Measurements from ENCODE around the gene ADAMTSL1. TPM values are rescaled to one million over a fixed set of nuclear protein-coding genes. Genes with fewer than 3 reads are reported as not detected.

The ADAMTSL1 gene
- polyA plus RNA-seq, 6 donors from 2014 or later = not detected

DNA sequence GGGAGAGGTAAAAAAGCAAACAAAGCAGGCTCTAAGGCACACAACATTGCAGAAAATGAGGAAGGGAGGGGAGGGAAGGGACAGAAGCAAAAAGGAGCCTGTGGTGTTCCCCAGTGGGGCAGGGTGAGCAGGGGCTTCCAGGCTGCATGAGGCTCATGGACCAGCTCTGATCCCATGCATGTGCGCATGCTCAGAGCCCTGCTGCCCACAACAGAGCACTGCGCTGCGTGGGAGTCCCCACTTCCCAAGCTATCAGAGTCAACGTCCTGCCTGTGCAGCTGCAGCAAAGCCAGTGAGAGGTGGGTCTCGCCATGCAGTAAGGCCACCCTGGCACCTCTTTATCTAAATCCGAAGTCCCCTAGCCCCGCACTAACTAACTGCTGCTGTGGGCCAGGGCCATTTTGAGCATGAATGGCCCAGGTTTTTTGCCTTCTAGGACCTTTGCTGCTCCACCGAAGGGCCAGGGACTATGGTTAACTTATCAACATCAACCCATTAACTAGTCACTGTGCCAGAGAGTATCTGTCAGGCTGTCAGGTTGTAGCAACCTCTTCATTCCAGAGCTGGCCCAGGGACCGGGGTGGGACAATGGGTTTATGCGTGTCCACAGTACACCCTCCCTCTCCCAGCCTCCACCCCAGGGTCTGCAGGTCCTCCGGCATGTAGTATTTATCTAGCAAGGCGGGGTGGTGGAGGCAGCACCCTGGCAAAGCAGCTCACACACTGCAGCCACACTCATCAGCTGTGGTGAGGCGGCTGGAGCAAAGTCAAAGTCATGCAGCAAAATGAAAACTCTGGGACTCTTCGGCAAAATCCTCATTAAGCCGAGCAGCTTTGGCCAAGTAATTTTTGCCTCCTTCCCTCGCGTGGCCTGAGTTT, 435.4 kb downstream of the ADAMTSL1 start:
- H3K36me3 Mint-ChIP-seq = no peaks in the 10 kb centered on the region
- no peak overlapping the region for H3K27ac Mint-ChIP-seq
- peaks cover 0 to 6% (median 0%) of the 10 kb centered on the region in 7 donors for H3K9me3 Mint-ChIP-seq
- no peak for DNase-seq
- no peak overlapping the region for H3K4me3 Mint-ChIP-seq
- H3K27me3 Mint-ChIP-seq = peaks cover 0 to 19% (median 11%) of the 10 kb centered on the region in 3 donors
- H3K4me1 Mint-ChIP-seq = no peaks in the 10 kb centered on the region
- ATAC-seq (ENCODE audit: low read depth in 2 of 2) = no peak

DNA sequence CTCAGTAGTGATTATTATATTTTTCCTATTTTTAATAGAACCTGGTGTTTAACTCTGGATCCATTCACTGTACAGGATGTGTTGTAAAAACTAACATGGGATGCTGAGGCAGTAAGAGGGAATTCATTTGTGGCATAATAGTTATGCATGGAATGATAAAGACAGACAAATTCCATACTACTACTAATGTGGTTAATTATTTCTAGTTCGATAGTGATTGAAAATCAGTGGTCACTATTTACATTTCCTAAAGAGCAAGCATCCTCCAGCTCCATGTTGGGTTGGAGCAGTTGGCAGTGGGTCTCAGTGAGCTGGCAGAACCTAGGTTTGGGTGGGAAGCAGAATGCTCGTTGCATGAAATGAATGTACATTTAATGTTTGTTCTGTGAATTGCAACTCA, 436.5 kb downstream of the ADAMTSL1 start:
- peaks cover 0 to 6% (median 0%) of the 10 kb centered on the region in 7 donors for H3K9me3 Mint-ChIP-seq
- H3K4me3 Mint-ChIP-seq = no peak overlapping the region
- H3K36me3 Mint-ChIP-seq = no peaks in the 10 kb centered on the region
- DNase-seq (no peak), ATAC-seq (ENCODE audit: low read depth in 2 of 2) (no peak)
- H3K4me1 Mint-ChIP-seq = no peaks in the 10 kb centered on the region
- H3K27ac Mint-ChIP-seq = no peak overlapping the region
- peaks cover 0 to 19% (median 11%) of the 10 kb centered on the region in 3 donors for H3K27me3 Mint-ChIP-seq

DNA sequence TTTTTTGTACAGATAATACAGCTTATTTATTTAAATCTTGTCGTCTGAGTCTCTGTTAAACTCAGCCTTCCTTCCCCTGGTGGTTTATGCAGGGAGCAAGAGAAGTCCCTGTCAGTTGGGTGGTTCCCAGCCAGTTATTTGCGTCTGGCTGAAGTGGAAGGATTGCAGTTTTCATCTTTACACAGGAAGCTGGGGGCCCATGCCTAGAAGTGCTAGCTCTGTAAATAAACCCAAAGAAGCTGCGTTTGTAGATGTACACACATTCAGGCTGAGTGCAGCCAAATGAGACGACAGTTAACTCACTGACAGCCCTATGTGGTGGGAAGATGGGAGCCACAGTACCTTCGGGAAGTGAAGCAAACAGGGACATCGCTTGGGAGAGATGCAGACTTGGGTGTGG, 437.0 kb downstream of the ADAMTSL1 start:
- Mint-ChIP-seq H3K4me3 (no peak overlapping the region), H3K36me3 (no peaks in the 10 kb centered on the region), H3K27me3 (peaks cover 0 to 19% (median 11%) of the 10 kb centered on the region in 3 donors), H3K9me3 (peaks cover 0 to 6% (median 0%) of the 10 kb centered on the region in 7 donors), H3K4me1 (no peaks in the 10 kb centered on the region), H3K27ac (no peak overlapping the region)
- DNase-seq (no peak), ATAC-seq (ENCODE audit: low read depth in 2 of 2) (no peak)

DNA sequence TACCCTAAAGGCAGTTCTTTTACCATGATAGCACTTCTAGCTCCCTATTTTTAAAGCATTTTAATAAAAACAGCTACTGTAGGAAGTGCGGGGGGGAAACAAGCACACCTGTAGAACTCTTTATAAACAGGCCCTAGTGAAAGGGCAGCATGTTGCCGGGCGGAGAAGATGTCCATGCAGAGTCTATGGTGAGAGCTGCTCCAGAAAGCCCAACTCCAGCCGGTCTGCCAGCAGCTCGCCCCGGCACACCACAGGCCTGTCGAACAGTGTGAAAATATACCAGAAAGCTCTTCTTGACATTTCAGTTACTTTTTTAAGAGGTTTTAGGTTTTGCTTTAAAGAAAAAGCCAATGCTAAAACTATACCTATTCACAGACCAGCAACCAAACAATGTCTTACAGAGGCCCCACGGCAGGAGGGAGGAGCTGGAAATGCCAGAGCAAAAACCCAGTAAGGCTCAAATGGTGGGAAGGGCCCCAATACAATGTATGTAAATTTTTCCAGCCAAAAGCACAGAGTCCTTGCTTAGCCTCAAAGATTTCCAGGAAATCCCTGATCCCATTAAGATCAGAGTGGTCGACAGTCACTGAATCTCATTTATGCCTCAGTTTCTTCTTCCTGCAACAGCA, 437.9 kb downstream of the ADAMTSL1 start:
- Mint-ChIP-seq H3K36me3 (no peaks in the 10 kb centered on the region), H3K27me3 (peaks cover 0 to 19% (median 11%) of the 10 kb centered on the region in 3 donors), H3K27ac (no peak overlapping the region), H3K4me3 (no peak overlapping the region), H3K4me1 (no peaks in the 10 kb centered on the region), H3K9me3 (peaks cover 0 to 6% (median 0%) of the 10 kb centered on the region in 7 donors)
- ATAC-seq (ENCODE audit: low read depth in 2 of 2) (no peak), DNase-seq (no peak)

DNA sequence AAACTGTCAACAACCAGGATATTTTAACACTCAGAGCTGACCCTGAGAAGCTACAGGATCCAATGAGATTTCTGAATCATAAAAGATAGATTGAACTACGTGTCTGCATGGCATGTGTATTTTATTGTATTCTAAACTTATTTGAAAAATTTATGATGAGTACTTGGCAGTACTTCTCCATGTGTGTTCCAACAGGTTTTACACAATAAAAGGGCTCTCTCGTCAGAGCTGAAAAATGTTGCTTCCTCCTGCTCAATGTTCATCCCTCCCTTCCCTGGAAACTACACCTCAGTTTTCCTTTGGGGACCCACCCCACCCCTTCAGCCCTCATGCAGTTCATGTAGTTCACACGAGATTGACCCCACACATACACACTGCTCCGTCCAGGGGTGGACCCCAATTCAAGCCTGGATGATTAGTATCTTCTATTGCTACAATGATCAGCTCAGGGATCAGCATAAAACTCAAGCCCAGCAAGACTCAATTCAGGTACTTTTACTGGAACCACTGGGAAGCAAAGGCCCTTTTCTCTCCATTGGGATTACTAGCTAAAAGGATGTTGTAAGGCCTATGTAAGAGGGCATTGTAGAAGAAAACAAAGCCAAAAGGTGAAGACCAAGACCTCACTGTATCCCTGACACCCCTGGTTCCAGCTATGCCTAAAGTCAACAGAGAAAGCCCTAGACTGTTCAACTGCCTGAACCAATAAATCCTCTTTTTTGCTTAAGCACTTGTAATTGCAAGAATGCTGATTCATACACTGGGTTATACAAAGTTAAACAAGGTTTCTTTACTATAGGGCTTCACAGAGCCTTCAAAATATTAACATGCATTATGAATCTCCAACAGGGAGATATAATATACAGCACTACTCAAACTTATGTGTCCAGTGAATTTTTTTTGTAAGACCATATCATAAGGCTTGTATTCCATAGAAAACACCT, 446.5 kb downstream of the ADAMTSL1 start:
- Mint-ChIP-seq H3K27ac (no peak overlapping the region), H3K27me3 (peaks cover 0 to 13% (median 0%) of the 10 kb centered on the region in 3 donors), H3K4me1 (no peaks in the 10 kb centered on the region), H3K9me3 (no peaks in the 10 kb centered on the region), H3K4me3 (no peak overlapping the region), H3K36me3 (no peaks in the 10 kb centered on the region)
- ATAC-seq (ENCODE audit: low read depth in 2 of 2) = no peak
- no peak for DNase-seq

DNA sequence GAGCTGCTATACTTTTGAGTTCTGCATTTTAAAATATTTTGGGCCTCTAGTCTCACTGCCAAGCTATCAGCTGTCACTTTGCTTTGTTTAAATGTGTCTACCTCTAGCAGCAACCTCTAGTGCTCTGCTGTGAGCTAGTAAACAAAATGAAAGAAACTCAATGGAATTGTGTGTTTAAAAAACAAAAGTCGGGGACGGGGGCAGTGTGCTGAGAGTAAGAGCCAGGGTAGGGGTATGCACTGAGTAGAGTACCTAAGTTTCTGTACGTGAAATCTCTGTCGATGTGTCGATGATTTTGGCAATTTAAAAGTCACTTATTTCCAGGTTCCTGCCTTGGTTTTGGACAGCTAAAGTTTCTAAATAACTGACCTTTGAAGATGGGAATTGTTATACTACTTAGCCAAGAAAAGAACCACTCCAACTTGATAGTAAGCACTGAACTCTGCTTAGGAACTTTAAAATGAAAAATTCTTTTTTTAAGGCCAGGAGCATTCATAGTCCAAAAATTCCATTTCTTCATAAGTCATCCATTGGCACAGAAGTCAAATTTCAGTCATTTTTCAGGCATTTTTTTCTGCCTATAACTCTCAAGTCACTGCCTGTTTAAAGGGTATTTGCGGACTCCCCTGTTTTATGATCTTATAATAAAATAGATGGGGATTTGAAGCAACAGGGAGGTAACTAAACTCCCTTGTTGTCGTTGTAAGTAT, 447.6 kb downstream of the ADAMTSL1 start:
- no peaks in the 10 kb centered on the region for H3K4me1 Mint-ChIP-seq
- no peak overlapping the region for H3K4me3 Mint-ChIP-seq
- no peaks in the 10 kb centered on the region for H3K9me3 Mint-ChIP-seq
- no peak overlapping the region for H3K27ac Mint-ChIP-seq
- H3K36me3 Mint-ChIP-seq = no peaks in the 10 kb centered on the region
- DNase-seq (no peak), ATAC-seq (ENCODE audit: low read depth in 2 of 2) (no peak)
- H3K27me3 Mint-ChIP-seq = peaks cover 0 to 13% (median 0%) of the 10 kb centered on the region in 3 donors

DNA sequence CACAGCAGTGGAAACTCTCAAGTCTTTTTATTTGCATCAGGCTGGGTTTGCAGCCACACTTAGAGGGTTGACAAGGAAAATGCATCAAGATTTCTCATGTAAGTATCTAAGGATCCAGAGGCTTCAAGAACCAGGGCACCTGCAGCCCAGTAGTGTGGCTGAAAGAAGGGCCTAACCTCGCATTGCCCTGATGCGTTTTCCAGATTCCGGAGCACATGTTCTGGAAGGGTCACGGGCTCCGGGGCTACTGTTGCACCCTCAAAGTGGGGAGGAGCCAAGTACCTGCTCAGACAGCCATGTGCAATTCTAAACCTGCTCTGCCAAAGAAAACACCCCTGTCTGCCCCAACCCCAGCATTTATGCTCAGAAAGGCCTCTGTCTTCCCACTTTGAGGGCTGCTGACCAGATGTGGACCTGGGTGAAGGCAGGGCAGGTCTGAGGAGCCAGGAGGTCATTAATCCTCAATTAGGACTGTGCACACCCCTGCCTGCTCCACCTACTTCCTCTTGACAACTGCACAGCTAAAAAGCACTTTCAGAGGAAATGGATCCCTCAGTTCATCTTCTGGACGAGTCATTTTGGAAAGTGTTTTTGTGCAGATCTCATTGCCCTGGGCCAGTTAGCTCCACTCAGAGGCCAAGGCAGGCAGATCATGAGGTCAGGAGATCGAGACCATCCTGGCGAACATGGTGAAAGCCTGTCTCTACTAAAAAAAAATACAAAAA, 448.4 kb downstream of the ADAMTSL1 start:
- no peaks in the 10 kb centered on the region for H3K36me3 Mint-ChIP-seq
- no peak for ATAC-seq (ENCODE audit: low read depth in 2 of 2)
- no peaks in the 10 kb centered on the region for H3K9me3 Mint-ChIP-seq
- peak overlapping the region in 1 of 6 donors; percentile 38 for H3K27ac Mint-ChIP-seq
- no peak for DNase-seq
- no peak overlapping the region for H3K4me3 Mint-ChIP-seq
- peaks cover 0 to 13% (median 0%) of the 10 kb centered on the region in 3 donors for H3K27me3 Mint-ChIP-seq
- H3K4me1 Mint-ChIP-seq = no peaks in the 10 kb centered on the region

DNA sequence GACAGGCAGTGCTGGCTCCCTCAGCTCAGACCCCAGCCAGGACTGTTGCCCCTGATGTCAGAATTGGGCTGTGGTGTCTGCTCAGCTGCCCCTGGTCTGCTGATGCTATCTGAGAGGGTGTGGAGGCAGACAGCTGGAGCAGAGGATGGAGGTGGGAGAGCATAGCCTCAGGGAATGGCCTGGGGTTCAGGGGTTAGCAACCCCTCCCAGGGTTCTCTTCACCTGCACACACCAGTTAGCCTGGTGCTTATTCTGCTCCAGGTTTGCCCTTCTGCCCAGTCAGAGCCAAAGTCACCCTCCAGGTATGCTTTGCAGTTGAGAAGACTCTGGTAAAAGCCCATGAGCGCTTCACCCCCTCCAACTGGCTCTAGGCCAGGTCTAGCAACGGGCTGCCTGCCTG, 449.2 kb downstream of the ADAMTSL1 start:
- peak overlapping the region in 1 of 8 donors; percentile 74 for H3K4me3 Mint-ChIP-seq
- DNase-seq = no peak

DNA sequence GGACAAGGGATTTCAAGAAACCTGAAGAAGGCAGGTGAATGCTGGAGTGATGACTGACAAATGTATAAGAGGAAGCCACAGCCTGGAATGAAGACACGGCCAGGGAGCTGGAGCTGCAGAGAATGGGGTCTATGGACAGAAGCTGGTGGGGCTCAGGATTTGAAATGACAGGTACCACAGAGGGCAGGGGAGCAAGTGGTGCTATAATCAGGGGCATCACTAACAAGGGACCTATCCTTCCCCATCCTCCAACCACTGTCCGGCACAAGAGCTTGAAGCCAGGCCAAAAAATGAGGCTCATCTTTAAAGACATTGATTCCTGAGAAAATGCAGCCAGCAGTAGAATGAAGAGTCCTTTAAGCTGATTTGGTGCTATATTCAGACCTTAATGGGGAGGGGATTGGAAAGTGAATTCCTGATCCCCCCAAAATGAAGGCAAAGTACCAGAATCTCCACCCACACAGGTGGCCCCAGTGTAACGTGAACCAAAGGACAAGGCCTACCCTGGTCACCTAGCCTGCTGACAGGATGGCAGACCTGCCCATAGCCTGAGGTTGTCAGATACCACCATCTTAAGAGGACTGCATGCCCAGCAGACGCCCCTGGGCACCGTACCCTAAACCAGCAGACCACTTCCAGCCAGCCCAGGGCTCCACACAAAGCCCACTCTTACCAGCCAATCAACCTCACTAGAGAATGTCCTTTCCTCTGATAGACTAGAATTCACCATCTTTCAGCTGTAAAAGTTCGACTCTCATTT, 449.9 kb downstream of the ADAMTSL1 start:
- no peak for DNase-seq
- no peak overlapping the region for H3K4me3 Mint-ChIP-seq

More for the DNA sequence above, 449.2 kb downstream of the ADAMTSL1 start:
- no peak overlapping the region for H3K27ac Mint-ChIP-seq
- no peaks in the 10 kb centered on the region for H3K4me1 Mint-ChIP-seq
- H3K27me3 Mint-ChIP-seq = peaks cover 0 to 7% (median 0%) of the 10 kb centered on the region in 3 donors
- peaks cover 0 to under 1% (median 0%) of the 10 kb centered on the region in 7 donors for H3K9me3 Mint-ChIP-seq
- ATAC-seq (ENCODE audit: low read depth in 2 of 2) = no peak
- H3K36me3 Mint-ChIP-seq = no peaks in the 10 kb centered on the region

DNA sequence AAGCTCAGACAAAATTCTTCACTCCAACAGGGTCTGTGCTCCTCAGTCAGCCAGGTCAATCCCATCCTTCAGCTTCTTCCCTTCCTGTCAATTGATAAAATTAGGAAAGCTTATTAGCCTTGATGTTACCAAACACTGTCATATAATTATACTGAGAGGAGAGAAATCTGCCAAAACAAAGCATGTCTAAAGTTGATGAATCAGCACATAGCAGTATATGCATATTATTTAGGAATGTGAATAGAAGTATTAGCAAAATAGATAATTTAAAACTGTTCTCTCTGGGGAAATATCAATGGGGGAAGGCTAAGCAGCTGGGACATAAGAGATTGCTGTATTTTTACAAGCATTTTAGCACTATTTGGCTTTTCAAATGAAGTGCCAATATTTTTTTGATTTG, 451.9 kb downstream of the ADAMTSL1 start:
- no peaks in the 10 kb centered on the region for H3K4me1 Mint-ChIP-seq
- H3K9me3 Mint-ChIP-seq = peaks cover 0 to 4% (median 0%) of the 10 kb centered on the region in 7 donors
- H3K27ac Mint-ChIP-seq = no peak overlapping the region
- H3K4me3 Mint-ChIP-seq = no peak overlapping the region
- no peak for ATAC-seq (ENCODE audit: low read depth in 2 of 2)
- no peaks in the 10 kb centered on the region for H3K36me3 Mint-ChIP-seq
- H3K27me3 Mint-ChIP-seq = peaks cover 0 to 6% (median 0%) of the 10 kb centered on the region in 3 donors
- DNase-seq = no peak

More for the DNA sequence above, 449.9 kb downstream of the ADAMTSL1 start:
- Mint-ChIP-seq H3K27me3 (peaks cover 0 to 6% (median 0%) of the 10 kb centered on the region in 3 donors), H3K9me3 (peaks cover 0 to 2% (median 0%) of the 10 kb centered on the region in 7 donors), H3K36me3 (no peaks in the 10 kb centered on the region), H3K4me1 (no peaks in the 10 kb centered on the region), H3K27ac (no peak overlapping the region)
- no peak for ATAC-seq (ENCODE audit: low read depth in 2 of 2)

DNA sequence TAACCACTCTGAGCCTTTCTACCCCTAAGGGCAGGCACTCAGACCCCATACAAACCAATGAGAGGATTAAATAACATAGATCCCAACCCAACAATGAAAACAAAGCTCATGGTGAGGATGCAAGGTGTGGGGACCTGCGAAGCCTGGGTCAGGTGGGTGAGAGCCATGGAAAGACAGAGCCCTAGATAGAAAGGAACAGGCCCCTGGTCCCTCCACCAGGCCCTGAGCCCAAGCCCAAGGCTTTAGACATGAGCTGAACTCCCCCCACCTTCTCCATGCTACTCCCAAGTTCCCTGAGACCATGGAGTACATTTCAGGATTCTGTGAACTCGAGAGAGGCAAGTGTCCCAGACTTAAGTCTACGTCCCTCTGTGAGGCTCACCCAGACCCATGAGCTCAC, 452.6 kb downstream of the ADAMTSL1 start:
- Mint-ChIP-seq H3K4me3 (no peak overlapping the region), H3K27ac (peak overlapping the region in 1 of 6 donors; percentile 38), H3K4me1 (no peaks in the 10 kb centered on the region), H3K36me3 (no peaks in the 10 kb centered on the region), H3K27me3 (peaks cover 0 to 6% (median 0%) of the 10 kb centered on the region in 3 donors), H3K9me3 (peaks cover 0 to 4% (median 0%) of the 10 kb centered on the region in 7 donors)
- no peak for ATAC-seq (ENCODE audit: low read depth in 2 of 2)
- no peak for DNase-seq

All from naive B cell (primary cell).